ENCODE results near the gene DCDC1. TPM values are rescaled to one million over a fixed set of nuclear protein-coding genes. Genes with fewer than 3 reads are reported as not detected.

DCDC1 gene
- total RNA-seq, 1 donor from 2014 or later: not detected

DNA sequence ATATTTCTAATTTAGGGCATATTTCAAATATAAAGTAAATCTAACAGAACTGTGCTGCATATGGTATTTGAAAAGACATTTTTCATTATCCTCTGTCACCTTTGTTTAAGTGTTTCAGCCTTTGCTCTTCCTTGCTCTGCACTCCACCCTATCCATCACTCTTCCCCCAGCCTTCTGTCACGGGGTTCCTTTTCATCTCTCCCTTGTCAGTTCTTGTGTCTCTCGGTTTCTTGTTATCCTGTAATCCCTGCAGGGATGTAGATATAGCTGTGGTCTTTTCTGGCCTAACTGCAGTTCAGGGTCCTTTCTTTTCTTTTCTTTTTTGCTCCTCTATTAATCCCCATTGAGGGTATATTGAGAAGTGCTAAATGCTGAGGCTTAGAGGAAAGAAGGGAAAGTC lies 261.9 kb downstream of the DCDC1 start:
- no peak for DNase-seq (ENCODE audit: extremely low read depth, low read depth, low spot score)

DNA sequence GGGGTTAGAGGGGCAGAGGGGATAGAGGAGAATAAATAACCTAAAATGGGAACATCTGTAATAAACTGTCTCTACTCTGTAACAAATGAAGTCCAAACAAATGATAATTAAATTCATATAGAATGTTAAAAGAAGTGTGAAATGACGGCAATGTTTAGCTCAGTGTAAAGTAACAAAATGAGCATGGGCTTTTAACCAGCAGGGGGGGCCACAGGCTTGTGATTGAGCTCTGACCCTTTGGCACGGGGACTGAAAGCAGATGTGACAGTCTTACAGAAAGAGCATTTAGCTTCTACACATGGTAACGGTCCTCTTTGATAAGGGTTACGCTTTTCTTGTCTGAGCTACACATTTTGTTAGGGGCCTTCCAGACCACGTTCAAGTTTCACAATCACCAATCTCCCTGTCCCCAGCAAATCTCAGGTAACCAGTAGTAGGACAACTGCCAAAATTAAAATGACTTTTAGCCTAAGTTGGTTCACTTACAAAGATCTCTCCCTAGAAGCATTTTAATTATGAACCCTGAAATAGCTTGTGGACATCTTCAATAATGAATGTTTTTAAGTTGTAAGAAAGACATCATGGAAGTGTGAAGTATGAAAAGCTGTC lies 262.5 kb downstream of the DCDC1 start:
- peak; percentile 18 for DNase-seq (ENCODE audit: extremely low read depth, low read depth, low spot score)

DNA sequence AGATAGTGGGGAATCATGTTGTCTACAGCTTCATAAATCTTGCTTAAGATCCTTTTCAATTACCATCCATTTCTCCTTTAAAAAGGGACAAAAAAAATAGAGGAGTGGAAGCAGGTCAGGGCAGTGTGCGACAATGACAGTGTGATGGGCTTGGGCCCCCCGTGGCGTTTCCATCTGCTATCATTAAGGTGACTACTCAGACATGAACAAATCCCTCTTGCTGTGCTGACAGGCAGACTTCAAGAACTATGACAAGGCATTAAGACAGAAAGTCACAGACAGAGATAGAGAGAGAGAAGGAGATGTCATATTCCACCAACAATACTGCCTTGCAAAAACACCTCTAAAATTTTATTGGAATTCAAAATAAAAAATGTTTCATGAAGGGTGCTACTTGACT lies 263.2 kb downstream of the DCDC1 start:
- no peak for DNase-seq (ENCODE audit: extremely low read depth, low read depth, low spot score)

DNA sequence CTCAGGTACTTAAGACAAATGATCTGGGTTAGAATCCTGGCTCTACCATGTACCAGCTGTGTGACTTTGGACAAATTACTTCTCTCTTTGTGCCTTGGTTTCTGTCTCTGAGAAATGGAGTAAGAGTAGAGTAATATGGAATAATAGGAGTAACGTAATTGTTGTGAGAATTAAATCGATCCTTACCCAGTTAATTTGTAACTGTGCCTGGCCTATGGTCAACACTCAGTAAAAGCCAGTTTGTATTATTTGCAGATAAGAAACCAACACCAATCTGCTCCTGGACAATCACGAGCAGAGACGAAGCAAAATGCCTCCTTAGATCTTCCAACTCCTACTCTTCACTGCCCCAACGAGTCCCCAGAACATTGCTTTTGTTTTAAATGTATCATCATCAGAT lies 266.7 kb downstream of the DCDC1 start:
- no peak for DNase-seq (ENCODE audit: extremely low read depth, low read depth, low spot score)

DNA sequence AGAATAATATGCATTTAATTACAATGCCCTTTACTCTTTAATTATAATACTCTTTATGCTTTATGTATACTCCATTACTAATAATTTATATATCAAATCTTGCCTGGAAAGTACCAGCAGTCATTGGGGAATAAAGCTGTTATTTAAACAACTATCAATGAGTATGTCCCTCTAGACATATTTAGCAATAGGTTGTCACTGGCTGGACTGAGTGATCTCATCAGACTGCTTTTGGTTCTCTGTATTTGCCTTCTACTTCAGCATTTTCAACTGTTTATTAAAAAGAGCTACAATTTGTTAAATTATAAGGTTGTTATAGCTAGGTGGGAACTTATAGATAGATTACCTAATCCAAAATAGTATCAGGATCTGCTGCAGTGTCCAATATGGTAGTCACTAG lies 267.2 kb downstream of the DCDC1 start:
- DNase-seq (ENCODE audit: extremely low read depth, low read depth, low spot score): no peak

DNA sequence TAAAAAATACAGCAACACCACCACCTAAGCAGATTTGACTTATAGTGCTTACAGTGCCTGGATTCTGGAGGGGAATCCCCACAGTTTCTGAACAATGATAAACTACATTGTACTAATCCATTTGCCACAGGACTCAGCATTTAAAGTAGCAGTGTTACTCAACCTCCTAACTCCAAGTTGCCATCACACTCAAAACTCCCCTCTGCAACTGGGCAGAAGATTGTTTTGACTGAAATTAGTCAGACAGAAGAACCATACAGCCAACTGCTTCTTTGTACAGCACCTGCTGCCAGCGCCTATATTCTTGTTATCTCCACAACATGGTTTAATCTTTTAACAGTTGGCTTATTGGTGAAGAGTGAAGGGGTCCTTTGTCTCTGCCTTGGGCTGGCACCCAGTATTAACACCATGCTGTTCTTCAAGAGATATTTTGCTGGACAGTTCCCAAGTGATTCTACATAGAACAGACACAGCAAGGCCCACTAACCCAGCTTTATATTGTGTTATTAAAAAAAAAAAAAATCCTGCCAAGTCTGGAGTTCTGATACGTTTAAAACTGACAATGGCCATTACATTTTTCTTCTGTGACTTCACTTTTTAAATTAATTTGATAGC lies 273.2 kb downstream of the DCDC1 start:
- no peak for DNase-seq (ENCODE audit: extremely low read depth, low read depth, low spot score)

DNA sequence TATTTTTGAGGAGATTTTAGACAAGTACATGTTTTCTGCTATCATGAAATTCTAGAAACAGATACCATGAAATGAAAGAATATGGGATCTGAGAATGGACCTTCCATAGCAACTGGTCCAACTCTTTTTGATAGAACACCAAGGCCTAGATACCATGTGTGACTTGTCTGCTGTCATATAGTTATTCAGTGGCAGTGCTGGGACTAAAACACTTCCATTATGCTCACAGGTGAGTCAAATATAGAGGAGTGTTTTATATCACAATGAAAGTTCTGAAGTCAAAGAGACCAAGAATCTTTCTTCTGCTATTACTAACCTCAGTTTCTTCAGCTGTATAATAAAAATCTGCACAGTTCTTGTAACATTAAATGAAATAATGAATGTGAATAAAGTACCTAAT lies 276.9 kb downstream of the DCDC1 start:
- no peak for DNase-seq (ENCODE audit: extremely low read depth, low read depth, low spot score)

DNA sequence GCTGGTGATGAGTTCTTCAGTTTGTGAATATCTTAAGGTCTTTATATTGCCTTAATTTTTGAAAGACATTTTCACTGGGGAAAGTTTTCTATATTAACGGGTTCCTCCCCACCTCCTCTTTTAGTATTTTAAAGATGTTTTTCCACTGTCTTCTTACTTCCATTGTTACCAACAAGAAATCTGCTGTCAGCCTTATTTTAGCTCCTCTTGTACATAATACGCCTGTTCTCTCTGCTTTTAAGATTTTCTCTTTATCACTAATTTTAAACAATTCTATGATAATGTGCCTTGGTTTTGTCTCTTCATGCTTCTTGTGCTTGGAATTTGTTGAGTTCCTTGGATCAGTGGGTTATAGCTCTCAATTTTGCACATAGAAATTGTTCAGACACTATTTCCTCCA lies 280.4 kb downstream of the DCDC1 start:
- DNase-seq (ENCODE audit: extremely low read depth, low read depth, low spot score): no peak

DNA sequence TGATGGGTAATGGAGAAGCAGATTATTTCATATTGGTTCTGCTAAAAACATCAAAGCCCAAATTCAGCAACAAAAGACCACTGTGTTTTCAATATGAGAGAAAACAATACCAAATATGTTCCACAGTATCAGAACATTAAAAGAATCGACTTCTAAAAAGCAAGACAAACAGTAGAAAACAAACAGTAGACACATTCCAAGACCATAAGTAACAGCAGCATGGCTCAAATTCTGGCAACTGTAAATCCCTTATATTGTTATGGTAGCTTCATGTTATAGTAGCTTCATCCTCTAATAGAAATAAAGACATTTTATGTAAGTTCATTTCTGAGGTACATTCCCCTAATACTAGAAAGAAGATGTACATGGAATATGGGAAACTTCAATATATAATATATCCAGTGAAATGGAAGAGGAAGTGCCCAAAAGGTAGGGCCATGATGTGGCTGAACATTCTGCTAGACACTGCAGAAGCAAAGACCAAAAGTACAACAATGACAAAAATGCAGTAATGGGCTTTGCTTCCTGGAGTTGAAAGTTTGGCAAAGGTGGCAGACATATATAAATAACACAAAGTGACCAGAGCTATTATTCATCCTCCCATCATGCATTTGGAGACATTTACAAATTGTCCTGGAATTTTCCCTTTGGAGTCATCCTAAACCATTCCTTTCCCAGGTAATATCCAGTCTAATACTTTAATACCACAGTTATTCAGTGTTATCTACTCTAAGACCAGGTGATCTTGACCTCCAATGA lies 299.9 kb downstream of the DCDC1 start:
- no peak for DNase-seq (ENCODE audit: extremely low read depth, low read depth, low spot score)

DNA sequence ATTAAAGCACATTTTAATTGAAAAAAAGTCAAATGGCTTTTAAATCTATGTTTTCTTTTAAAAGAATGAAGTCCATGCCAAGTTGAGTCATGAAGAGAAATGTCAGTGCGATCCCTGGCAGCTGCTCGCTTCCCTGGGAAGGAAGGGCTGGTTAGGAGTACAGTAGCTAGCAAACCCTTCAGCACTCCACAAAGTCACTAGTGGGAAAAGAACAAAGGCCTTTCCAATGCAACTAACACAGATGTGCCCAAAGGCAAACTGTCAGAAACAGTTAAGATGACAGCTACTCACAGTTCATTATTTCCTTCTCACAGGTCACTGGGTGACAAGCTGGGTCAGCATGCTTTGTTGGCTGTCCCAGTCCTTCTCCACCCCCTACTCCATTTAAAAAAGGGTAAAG lies 308.7 kb downstream of the DCDC1 start:
- no peak for DNase-seq (ENCODE audit: extremely low read depth, low read depth, low spot score)

DNA sequence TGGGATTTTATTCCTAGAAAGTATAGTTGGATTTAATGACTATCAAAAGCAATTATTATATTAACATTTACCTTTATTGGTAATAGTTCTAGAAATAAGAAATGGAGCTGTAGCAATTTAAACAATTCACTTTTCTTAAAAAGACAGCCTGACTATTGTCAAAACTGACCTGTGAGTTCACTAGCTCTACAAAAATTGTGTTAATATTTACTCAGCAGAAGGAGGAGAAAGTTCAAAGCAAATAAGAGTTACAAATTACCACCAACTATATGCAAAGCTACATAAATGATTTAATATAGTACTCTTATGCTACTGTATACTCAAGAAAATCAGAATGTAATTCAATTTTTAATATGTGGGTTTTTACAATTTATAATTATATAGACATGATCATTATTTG lies 310.0 kb downstream of the DCDC1 start:
- DNase-seq (ENCODE audit: extremely low read depth, low read depth, low spot score): no peak

DNA sequence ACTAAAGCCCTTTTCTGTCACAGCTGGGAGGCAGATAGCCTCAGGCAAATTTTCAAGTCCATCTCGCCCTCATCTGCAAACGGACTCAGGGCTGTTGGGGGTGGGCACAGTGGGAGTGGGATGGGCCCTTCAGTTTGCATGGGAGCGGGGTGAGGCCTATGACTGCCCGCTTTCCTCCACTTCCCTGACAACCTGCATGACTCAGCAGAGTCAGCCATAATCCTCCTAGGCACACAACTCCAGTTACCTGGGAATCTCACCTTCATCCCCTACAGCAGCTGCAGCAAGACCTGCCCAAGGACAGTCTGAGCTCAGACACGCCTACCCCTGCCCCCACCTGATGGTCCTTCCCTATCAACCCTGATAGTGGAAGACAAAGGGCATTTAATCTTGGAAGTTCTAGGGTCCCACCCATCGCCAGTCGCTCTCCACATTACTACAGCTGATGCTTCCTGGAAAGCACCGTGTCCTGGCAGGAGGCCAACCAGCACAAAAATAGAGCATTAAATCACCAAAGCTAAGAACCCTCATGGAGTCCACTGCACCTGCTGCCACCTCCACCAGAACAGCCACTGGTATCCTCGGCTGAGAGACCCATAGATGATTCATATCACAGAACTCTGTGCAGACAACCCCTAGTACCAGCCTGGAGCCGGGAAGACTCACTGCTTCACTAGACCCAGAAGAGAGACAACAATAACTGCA lies 319.3 kb downstream of the DCDC1 start:
- no peak for DNase-seq (ENCODE audit: extremely low read depth, low read depth, low spot score)

DNA sequence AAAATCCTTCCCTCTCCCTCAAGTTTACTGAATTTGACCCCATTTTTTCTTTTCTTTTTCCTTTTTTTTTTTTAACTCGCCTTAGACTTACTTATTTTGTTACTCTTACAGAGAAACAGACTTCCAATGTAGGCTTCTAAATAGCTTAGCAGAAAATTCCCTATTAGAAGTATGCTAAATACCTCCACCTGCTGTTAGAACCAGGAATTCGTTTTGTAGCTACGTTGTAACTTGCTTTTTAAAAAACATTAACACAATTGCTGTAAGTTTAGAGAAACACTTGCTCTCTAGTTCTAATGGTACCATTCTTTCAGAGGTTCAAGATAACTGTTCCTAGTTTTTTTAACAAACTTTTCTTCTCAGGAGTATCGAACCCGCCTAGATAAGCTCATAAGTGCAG lies 324.2 kb downstream of the DCDC1 start:
- no peak for DNase-seq (ENCODE audit: extremely low read depth, low read depth, low spot score)

DNA sequence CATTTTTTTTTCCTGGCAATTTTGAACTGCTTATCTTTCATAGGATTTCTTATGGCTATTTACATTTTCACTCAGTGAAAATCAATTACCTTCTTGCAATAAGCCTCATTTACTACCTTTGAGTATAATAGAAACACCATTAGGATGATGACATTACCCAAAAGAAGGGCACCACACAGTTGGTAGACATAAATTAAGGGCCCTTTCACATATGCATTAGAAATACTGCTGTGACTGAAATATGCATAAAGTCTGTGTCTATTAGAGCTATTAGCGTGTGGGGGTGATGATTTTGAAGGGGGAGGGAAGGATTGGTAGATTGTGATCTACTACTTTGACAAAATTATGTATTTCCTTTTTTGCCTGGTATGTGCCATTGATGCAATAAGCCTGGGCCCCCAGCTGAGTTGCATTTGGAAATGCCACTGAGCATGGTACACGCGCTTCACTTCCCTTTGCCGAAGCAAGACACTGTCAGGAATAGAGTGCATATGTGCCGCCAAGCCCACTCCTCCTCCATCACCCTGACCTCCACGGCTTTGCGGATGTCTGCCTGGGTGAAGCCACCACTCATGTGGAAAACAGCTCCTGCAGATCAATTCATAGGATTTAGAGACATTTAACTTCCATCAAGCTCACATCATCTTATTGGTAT lies 339.3 kb downstream of the DCDC1 start:
- no peak for DNase-seq (ENCODE audit: extremely low read depth, low read depth, low spot score)

DNA sequence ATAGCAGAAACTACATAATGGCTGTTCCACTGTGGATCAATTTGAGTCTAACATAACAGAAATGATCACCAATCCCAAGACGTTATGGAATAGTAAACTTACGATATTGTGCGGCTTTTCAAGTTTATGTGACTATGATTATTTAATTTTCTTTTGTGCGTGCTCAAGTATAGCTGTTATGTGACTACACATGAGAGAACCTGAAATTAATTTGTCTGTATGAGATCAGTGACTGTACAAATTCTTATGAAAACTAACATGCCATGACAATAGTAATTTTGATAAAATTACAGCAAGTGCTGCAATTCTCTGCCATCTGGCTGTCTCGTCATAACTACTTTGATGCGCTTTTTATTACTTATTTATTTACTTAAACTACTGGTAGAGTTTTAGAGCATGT lies 343.2 kb downstream of the DCDC1 start:
- no peak for DNase-seq (ENCODE audit: extremely low read depth, low read depth, low spot score)

DNA sequence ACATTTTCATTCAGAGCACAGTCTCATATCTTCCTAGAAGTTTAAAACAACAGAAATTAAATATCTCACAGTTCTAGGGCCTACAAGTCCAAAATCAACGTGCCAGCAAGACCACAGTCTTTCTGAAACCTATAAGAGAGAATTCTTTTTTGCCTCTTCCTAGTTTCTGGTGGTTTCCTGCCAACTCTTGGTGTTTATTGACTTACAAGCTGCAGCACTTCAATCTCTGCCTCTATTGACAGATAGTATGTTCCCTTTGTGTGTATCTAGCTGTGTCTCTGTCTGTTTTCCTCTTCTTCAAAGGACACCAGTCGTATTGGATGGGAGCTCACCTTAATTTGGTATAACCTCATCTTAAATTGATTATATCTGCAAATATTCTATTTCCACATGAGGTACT lies 347.5 kb downstream of the DCDC1 start:
- no peak for DNase-seq (ENCODE audit: extremely low read depth, low read depth, low spot score)

DNA sequence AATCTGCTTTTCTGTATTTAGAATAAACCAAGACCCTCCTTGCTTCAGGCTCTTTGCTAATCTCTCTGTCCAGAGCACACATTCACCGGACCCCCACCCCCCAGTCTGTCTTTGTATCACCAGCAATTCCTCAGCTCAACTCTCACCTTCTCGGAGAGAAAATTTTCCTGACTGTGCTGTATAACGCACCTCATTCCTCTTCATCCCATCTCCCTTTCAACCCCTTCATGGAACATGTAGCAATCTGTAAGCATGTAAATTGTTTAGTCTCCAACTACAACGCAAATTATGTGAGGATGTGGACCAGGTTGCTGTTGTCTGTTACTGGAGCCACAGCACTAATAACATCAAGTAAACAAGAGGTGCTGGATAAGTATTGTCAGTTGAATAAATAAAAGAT lies 349.8 kb downstream of the DCDC1 start:
- DNase-seq (ENCODE audit: extremely low read depth, low read depth, low spot score): no peak

DNA sequence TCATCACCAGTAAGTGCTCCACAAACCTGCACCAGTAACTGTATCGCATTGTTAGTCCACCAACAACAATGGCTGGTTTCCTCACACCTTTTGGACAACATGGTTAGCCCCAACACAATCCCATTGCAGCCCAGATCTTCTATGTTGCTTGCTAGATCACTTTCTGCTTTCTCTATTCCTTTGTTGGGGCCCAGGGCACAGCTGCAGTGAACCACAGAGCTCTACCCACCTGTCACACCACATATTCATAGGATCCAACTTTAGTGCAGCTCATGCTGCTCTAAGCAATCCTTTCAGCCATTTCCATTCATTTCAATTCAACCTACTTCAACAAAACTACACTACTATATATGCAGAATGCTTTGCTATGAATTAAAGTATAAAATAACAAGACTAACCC lies 364.3 kb downstream of the DCDC1 start:
- DNase-seq (ENCODE audit: extremely low read depth, low read depth, low spot score): no peak

DNA sequence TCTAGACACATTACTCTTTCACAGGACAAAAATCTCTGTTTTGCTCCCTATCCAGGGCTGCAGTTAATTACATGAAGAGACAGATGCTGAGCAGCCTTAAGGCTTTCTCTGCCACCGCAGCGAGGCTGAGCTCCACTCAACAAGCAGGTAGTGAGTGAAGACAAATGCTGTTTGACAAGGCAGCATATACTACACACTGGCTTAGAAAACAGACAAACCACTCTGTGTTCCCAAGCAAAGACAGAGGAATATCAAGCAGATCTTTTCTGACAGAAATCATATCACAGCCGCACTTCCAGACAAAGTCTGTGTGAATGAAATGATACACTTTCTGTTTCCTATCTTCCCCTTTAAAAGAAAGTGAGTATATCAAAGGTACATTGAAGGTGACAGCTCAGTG lies 368.1 kb downstream of the DCDC1 start:
- no peak for DNase-seq (ENCODE audit: extremely low read depth, low read depth, low spot score)

DNA sequence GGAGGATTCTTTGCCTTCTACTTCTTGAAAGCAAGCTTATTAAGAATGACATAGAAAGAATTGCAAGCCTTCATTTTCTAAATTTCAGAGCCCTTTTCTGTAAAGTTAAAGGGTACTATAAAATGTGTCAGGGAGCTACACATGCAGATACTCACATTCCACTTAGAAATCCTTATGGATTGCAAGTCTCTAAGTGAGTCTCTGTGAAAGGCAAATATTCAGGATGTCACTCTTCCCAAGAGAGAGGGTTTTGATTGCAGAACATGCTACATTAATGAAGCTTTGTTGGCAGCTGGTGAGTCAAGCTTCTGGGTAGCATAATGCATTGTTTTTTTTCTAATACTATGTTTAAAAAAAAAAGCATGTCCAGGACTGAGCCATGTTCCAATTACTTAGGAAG lies 369.2 kb downstream of the DCDC1 start:
- DNase-seq (ENCODE audit: extremely low read depth, low read depth, low spot score): no peak

DNA sequence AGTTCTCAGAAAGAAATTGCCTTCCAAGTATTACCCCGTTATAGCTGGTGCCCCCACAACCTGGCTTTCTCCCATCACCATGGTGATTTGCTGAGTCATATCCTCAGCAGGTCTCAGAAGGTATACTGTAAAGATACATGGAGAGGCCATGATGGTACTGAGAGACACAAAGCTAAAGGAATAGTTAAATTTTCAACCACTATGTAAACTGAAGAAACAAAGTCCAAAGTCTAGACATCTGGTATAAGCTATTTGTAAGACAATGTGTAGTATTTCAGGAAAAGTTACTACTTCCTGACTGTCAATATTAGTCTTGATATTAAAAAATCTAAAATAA lies 377.1 kb downstream of the DCDC1 start:
- DNase-seq (ENCODE audit: extremely low read depth, low read depth, low spot score): no peak

Data from glomerular endothelial cell (primary cell).